Pancreas (tissue), 10 donors: ENCODE results near the gene POLD4. TPM values are rescaled to one million over a fixed set of nuclear protein-coding genes. Genes with fewer than 3 reads are reported as not detected.

ENCODE experiments used
- ATAC-seq, 4 donors: fragments of 200-7000 bp; cut with Tn5 transposase; one replicate each; pipeline versions ENCODE4 v1.8.0 to v1.9.1; 2020; ENCODE audit warnings: mild to moderate bottlenecking in 4 of 4, moderate library complexity in 4 of 4
- DNase-seq, 6 donors: peaks; one replicate each; pipeline ENCODE4 v3.0.0-alpha.2; 2020
- FAIRE-seq: peaks from 2 replicates; lab custom pipeline; 2012; peaks lifted over from hg19 to GRCh38; lab: Jason Lieb, UNC
- H3K27ac ChIP-seq, 4 donors: fragments of 200-600 bp; sonication (generic); 1 replicate in 3 of 4; 2 replicates in 1 of 4; pipeline versions ENCODE4 v1.5.0 to v1.8.0; 2020
- H3K27me3 ChIP-seq, 4 donors: fragments of 200-600 bp; one replicate each; pipeline ENCODE4 v1.8.0; 2021
- H3K36me3 ChIP-seq, 3 donors: fragments of 200-600 bp; sonication (generic) in 1 of 3; one replicate each; pipeline versions ENCODE4 v1.5.0 to v1.8.0; 2020 to 2021
- H3K4me1 ChIP-seq, 3 donors: fragments of 200-600 bp; one replicate each; pipeline ENCODE4 v1.8.0; 2021
- H3K4me3 ChIP-seq, 4 donors: fragments of 200-600 bp; sonication (generic) in 2 of 4; one replicate each; pipeline versions ENCODE4 v1.5.0 to v1.8.0; 2020 to 2021
- H3K9me3 ChIP-seq, 4 donors: fragments of 200-600 bp; one replicate each; pipeline ENCODE4 v1.8.0; 2021
- WGBS, 2 donors: extraction: QIAGEN DNeasy Blood & Tissue Kit; methylation state at CpG; one replicate each; pipeline ENCODE4 v1.1.7; 2013; 5-methylcytosine and 5-hydroxymethylcytosine counted together
- intact Hi-C, 3 donors: fragments of 100-400 bp; cut with DNase I; formaldehyde crosslinking; loops; one replicate each; pipeline versions ENCODE4 v1.11.1 to v1.14.2; 2022
- polyA plus RNA-seq, 2 donors: library from polyadenylated mRNA; stranded (reverse); fragments of 200-250 nt; gene quantifications; one replicate each; pipeline ENCODE4 v1.2.3, GENCODE V29; 2013
- total RNA-seq, 6 donors: library from RNA; stranded (reverse); fragmentation: NEBNext Ultra II Directional in 4 of 6; extraction: Animal tissue kit (Norgen Biotek cat#: 25700) in 4 of 6; gene quantifications; one replicate each; pipeline versions ENCODE4 v1.2.1 to v1.2.4, GENCODE V29; 2021 to 2023
- TF ChIP-seq, protein P1 (sequence below), 4 donors: fragments of 200-600 bp; sonication (generic) in 3 of 4; IDR thresholded peaks; one replicate each; pipeline versions ENCODE4 v1.5.0 to v1.8.0; 2021; ENCODE audit warnings: antibody characterized with exemption in 4 of 4
- donor health status: healthy with polysubstance abuse.
- donor health status: DM: no; HTN: no; CAD: no; lungs with moderate emphysema.
- donor health status: DM: no; HTN: no; CAD: no.
- donor health status: control.
- donor health status: control.
- donor health status: Bipolar disorder and iron deficiency.
- donor health status: DM: yes; HTN: yes; CAD: no.
- donor health status: DM: no; HTN: no; CAD: no.
- donor health status: DM: no; HTN: no; CAD: no.
- donor health status: DM: yes; HTN: yes; CAD: no.

The POLD4 gene
- total and polyA plus RNA-seq, 8 donors, result 35.0 to 99.3 (median 46.0) TPM

GRCh38 chr11:67400251-67400941 is 47.0 kb upstream of the POLD4 start:
- TF ChIP-seq, protein P1, sequence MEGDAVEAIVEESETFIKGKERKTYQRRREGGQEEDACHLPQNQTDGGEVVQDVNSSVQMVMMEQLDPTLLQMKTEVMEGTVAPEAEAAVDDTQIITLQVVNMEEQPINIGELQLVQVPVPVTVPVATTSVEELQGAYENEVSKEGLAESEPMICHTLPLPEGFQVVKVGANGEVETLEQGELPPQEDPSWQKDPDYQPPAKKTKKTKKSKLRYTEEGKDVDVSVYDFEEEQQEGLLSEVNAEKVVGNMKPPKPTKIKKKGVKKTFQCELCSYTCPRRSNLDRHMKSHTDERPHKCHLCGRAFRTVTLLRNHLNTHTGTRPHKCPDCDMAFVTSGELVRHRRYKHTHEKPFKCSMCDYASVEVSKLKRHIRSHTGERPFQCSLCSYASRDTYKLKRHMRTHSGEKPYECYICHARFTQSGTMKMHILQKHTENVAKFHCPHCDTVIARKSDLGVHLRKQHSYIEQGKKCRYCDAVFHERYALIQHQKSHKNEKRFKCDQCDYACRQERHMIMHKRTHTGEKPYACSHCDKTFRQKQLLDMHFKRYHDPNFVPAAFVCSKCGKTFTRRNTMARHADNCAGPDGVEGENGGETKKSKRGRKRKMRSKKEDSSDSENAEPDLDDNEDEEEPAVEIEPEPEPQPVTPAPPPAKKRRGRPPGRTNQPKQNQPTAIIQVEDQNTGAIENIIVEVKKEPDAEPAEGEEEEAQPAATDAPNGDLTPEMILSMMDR (IDR thresholded peaks at IDR 0.05), result no peak
- peak overlapping the region in 1 of 4 donors; percentile 17 for H3K27ac ChIP-seq
- DNase-seq (no peak), ATAC-seq (no peak), FAIRE-seq (no peak)
- 22 to 27% methylated on average over 23 of the region's 23 CpGs for WGBS, 2 donors
- peaks cover 4 to 14% (median 7%) of the 10 kb centered on the region in 3 donors for H3K4me1 ChIP-seq
- H3K4me3 ChIP-seq, result peak overlapping the region; percentile 83 to 98 (median 96)
- intact Hi-C loops, result no loop called here
- H3K36me3 ChIP-seq, result peaks cover 3 to 23% (median 4%) of the 10 kb centered on the region in 3 donors
- no peaks in the 10 kb centered on the region for H3K27me3 ChIP-seq
- no peaks in the 10 kb centered on the region for H3K9me3 ChIP-seq

GRCh38 chr11:67398661-67399563 is 45.6 kb upstream of the POLD4 start:
- no peaks in the 10 kb centered on the region for H3K9me3 ChIP-seq
- WGBS, 2 donors, result 86 to 90% methylated on average over 31 of the region's 31 CpGs
- H3K27me3 ChIP-seq, result no peaks in the 10 kb centered on the region
- ATAC-seq, result no peak
- H3K27ac ChIP-seq, result no peak overlapping the region
- no peak for FAIRE-seq
- H3K4me3 ChIP-seq, result no peak overlapping the region
- peaks cover 4 to 14% (median 7%) of the 10 kb centered on the region in 3 donors for H3K4me1 ChIP-seq
- TF ChIP-seq, protein P1 (IDR thresholded peaks at IDR 0.05), result no peak
- intact Hi-C loops, result no loop called here
- H3K36me3 ChIP-seq, result peaks cover 3 to 23% (median 4%) of the 10 kb centered on the region in 3 donors
- DNase-seq, result no peak

- ATAC-seq (no peak), FAIRE-seq (no peak), DNase-seq (no peak)
- TF ChIP-seq, protein P1 (IDR thresholded peaks at IDR 0.05), result no peak
- intact Hi-C loops, result no loop called here
- Histone ChIP-seq H3K36me3 (peaks cover 3 to 23% (median 4%) of the 10 kb centered on the region in 3 donors), H3K27me3 (no peaks in the 10 kb centered on the region), H3K4me1 (peaks cover 4 to 14% (median 7%) of the 10 kb centered on the region in 3 donors), H3K9me3 (no peaks in the 10 kb centered on the region), H3K4me3 (no peak overlapping the region), H3K27ac (no peak overlapping the region)
- WGBS, 2 donors, result 83 to 85% methylated on average over 24 of the region's 24 CpGs
These were observed 44.8 kb upstream of the POLD4 start for GRCh38 chr11:67397986-67398660.

GRCh38 chr11:67397536-67397935 is 44.2 kb upstream of the POLD4 start:
- TF ChIP-seq, protein P1 (IDR thresholded peaks at IDR 0.05), result no peak
- H3K4me1 ChIP-seq, result peaks cover 4 to 14% (median 7%) of the 10 kb centered on the region in 3 donors

More at GRCh38 chr11:67397536-67397935, 44.2 kb upstream of the POLD4 start:
- Histone ChIP-seq H3K36me3 (peaks cover 3 to 23% (median 4%) of the 10 kb centered on the region in 3 donors), H3K27ac (no peak overlapping the region), H3K27me3 (no peaks in the 10 kb centered on the region), H3K9me3 (no peaks in the 10 kb centered on the region), H3K4me3 (no peak overlapping the region)
- WGBS, 2 donors, result 60 to 67% methylated on average over 6 of the region's 6 CpGs
- FAIRE-seq (no peak), ATAC-seq (no peak), DNase-seq (no peak)
- intact Hi-C loops, result no loop called here
